Stimulated activated CD4-positive, alpha-beta T cell treated with anti-CD3 and anti-CD28 coated beads, Interleukin-12 subunit alpha, Interleukin-12 subunit beta, amount 100 ng/mL, for 4 hours (primary cell): ENCODE results near the gene WDR27.
"Not testable (repeated sequence)": the region's sequence is repeated elsewhere in the genome, so short reads cannot be mapped to it uniquely, and the experiment has no call there.

Source experiments
- DNase-seq: peaks from one replicate; pipeline ENCODE4 v3.0.0-alpha.2; 2020

The WDR27 gene

DNA sequence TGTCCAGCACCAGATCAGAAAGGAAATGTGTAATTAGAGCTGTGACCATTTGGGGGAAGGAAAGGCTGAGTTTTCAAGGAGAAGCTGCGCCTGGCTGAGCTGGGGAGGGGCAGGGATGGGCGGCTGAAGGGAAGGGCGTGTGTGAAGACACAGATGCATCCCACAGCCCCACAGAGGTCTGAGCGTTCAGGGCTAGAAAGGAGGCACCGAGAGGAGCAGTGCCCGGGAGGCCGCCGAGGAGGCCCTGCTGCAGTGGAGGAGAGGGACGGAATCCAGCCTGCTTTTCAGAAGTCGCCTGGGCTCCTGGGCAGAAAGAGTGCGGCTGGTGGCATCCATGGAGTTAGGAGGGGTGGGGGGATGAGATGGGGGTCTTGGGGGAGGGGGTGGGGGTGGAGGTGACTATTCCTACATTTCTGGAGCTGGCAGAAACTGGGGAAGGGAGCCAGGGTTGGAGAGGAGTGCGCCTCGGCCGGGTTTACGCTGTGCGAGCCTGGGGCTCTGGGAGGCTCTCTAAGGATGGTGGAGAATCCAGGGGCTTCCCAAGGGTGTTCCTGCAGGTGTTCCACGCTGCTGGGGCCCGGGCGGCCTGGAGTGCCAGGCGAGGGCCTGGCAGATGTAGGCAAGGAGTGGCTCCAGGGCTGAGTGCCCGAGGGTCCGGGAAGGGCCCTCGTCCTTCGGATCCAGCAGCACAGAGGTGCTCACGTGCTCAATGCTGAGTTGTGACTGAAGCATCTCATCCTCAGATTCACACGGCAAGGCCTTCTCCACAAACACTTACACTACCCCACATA, 41.8 kb downstream of the WDR27 start:
- DNase-seq: no peak

GRCh38 chr6:169657284-169657610, 44.6 kb downstream of the WDR27 start:
- no peak for DNase-seq

DNA sequence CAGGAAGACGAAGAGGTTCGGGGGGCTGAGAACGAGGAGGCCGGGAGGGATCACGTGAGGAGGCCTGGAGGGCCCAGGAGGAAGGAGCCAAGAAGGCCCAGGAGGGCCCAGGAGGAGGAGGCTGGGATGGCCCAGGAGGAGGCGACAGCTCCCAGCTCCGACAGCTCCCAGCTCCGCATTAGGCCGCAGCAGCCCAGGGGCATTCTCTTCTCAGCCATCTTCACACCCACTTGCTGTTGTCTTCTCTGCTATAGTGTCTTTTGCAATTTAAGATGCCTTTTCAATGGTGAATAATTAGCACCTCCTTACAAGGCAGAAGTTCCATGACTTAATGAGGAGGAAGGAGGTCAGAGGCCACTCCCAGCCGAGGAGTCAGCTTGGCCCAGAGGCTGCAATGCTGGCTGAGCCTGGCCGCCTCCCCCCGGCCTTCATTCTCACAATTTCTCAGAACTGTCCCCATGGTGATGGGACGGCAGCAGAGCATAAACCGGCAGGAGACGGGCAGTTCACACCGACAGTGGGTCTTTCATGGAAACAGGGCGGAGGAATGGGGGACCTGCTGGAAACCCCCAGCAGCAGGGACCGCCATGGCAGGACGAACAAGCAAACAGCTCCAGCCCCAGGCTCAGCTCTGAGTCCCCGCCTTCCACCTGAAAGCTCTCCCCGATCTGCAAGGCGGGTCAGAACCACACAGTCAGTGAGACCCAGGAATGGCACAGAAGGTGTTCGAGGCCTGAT, 45.1 kb downstream of the WDR27 start:
- DNase-seq: no peak

GRCh38 chr6:169654598-169655391, 47.0 kb downstream of the WDR27 start:
- DNase-seq: peak; percentile 54

DNA sequence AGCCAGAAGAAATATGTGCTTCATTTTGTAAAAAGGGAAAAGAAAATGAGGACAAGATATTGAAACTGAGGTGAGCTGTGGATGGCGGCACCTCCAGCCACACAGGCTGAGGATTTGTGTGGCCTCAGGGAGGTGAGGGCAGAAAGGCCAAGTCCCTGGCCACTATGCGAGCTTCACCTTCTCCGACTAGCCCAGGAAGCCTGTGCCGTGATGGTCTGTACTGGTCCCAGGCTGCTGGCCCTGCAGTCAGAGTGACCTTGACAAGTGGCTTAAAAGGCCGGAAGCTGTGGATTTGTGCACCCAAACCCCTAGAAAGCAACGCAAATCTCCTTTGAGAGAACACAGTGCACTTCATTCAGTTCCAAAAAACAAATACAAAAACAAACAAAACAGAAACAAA, 48.1 kb downstream of the WDR27 start:
- DNase-seq: no peak

- no peak for DNase-seq
These were observed 48.9 kb downstream of the WDR27 start for GRCh38 chr6:169652896-169653295.

- no peak for DNase-seq
These were observed 50.3 kb downstream of the WDR27 start for GRCh38 chr6:169651498-169651897.

DNA sequence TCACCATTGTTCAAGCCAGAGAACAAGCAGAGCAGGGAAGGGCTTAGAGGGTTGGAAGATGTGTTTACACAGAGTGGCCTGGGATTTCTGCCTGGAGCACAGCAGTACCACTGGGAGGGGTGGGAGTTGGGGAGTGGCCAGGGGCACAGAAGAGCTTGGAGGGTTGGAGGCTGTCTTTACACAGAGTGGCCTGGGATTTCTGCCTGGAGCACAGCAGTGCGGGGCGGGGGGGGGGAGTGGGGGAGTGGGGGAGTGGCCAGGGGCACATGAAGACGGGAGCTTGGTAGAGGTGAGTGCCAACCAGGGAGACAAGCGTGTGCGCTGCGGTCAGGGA, 50.9 kb downstream of the WDR27 start:
- no peak for DNase-seq

GRCh38 chr6:169650241-169650958, 51.4 kb downstream of the WDR27 start:
- no peak for DNase-seq

GRCh38 chr6:169648617-169649016, 53.2 kb downstream of the WDR27 start:
- no peak for DNase-seq

- DNase-seq: no peak
These were observed 53.7 kb downstream of the WDR27 start for GRCh38 chr6:169648092-169648491.

- no peak for DNase-seq
These were observed 54.2 kb downstream of the WDR27 start for GRCh38 chr6:169647637-169648036.

GRCh38 chr6:169646906-169647567, 54.8 kb downstream of the WDR27 start:
- no peak for DNase-seq

DNA sequence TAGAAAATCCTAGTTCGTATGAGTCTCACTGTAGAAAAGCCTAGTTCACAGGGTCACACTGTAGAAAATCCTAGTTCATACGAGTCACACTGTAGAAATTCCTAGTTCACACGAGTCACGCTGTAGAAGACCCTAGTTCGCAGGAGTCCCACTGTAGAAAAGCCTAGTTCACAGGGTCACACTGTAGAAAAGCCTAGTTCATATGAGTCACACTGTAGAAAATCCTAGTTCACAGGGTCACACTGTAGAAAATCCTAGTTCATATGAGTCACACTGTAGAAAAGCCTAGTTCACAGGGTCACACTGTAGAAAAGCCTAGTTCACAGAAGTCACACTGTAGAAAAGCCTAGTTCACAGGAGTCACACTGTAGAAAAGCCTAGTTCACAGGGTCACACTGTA, 56.4 kb downstream of the WDR27 start:
- DNase-seq: not testable (repeated sequence)

DNA sequence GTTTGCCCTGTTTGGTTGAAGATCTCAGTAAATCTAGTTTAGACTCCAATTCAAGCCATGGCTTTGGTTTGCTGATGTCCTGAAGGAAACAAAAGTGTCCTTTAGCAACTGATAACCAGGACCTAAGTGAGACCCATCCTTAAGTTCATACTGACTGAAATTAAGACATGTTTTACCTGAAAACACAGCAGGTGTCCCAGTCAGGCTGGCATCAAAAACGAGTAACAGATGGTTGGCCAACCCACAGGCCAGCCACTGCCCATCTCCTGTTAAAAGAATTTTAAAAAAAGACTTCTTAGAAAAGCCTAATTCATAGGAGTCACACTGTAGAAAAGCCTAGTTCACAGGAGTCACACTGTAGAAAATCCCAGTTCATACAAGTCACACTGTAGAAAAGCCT, 58.3 kb downstream of the WDR27 start:
- no peak for DNase-seq

DNA sequence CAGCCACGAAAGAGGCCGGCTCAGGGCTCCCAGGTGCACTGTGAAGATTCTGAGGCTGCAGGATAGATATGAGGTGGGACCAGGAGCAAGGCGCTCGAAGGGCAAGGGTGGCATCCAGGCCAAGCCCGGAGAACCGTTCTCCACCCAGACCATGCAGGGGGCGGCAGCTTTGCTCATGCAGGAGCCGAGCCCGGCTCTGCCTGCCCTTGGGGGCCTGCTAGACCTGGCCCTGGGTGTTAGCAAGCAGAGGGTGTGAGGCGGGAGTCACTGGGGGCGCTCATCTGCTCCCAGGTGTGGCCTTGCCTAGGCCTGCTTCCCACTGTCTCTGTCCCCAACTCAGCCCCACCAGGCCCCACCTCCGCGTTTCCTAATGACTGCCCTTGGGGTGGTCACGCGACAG, 59.4 kb downstream of the WDR27 start:
- no peak for DNase-seq

GRCh38 chr6:169641461-169642085, 60.3 kb downstream of the WDR27 start:
- DNase-seq: no peak

DNA sequence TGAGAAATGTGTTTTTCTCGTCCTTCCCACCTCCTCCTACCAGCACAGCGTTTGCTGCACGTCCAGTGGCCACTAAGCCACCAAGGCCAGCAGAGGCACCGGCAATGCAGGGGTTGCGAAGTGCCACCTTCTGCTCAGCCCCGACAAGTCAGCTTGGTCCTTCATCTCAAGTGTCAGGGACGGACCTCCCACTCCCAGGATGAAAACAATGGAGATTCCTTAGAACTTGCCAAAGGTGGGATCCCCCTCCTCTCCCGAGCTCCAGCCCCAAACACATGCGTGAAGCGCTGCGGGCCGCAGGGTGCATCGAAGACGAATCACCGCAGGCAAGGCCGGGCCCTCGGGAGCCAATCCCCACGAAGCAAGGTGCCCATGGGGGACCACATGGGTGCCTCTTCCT, 60.8 kb downstream of the WDR27 start:
- DNase-seq: no peak

GRCh38 chr6:169640351-169640852, 61.4 kb downstream of the WDR27 start:
- no peak for DNase-seq

DNA sequence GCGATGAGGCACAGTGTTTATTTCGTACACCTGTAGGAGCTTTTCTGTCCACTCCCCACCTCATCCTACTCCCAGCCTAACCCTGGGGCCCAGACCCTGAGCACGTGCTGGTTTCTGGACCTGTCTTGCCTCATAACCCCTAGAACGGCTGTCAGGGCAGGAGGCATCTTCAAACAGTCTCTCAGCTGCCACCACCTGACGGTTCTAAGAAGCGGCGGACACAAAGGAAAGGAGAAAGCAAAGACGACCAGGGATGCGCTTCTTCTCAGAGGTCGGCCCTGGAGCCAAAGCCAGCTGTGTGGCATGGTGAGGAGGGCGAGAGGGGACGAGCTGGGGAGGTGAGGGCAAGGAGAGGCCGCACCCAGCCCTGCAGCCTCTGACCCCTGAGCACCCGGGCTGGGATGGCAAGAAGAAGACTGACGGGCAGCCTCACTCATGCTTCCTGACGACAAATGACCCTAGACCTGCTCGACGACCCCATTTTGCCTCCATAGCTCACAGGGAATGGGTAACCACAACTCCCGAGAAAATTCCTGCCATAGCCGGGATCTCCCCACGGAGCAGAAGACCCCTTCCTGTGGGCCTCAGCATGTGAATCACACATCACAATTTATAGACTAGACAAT, 62.1 kb downstream of the WDR27 start:
- DNase-seq: no peak

- DNase-seq: no peak
These were observed 62.9 kb downstream of the WDR27 start for GRCh38 chr6:169638915-169639314.

DNA sequence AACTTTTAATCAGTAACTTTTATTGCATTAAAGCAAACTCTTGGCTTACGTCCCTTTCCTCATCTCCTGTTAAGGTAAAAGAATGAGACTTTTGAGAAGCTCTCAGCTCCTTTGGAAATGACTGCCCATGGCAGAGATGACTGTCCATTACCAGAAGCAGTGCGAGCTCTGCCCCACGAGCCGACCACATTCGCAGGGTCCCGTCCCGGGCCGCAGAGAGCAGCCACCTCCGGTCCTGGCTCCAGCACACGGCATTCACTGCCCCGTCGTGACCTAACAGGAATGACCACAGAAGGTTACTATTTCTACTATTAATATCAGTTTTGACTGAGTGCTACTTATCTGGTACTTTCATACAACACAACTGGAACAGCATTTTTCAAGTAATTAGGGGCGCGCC, 63.4 kb downstream of the WDR27 start:
- DNase-seq: no peak
